Mesenteric fat pad (tissue), 1 donor: Measurements from ENCODE around the gene CLCNKA. TPM values are rescaled to one million over a fixed set of nuclear protein-coding genes. Genes with fewer than 3 reads are reported as not detected.

Source experiments
- DNase-seq: peaks from one replicate; pipeline ENCODE4 v3.0.0-alpha.2; 2020; ENCODE audit warnings: low spot score
- total RNA-seq: library from RNA; stranded (reverse); fragmentation: NEBNext Ultra II Directional; extraction: Animal tissue kit (Norgen Biotek cat#: 25700); gene quantifications from one replicate; pipeline ENCODE4 v1.2.1, GENCODE V29; 2021
- donor health status: DM: yes; HTN: yes; CAD: no.

CLCNKA gene
- total RNA-seq, 1 donor from 2014 or later = 0.39 TPM

GRCh38 chr1:16076031-16076864 lies 54.4 kb downstream of the CLCNKA start:
- DNase-seq = no peak

- DNase-seq = no peak
Measured at GRCh38 chr1:16076865-16077238, 55.0 kb downstream of the CLCNKA start.

- no peak for DNase-seq
Measured at GRCh38 chr1:16077406-16078245, 55.8 kb downstream of the CLCNKA start.

GRCh38 chr1:16078925-16079656 lies 57.3 kb downstream of the CLCNKA start:
- no peak for DNase-seq

GRCh38 chr1:16080422-16081150 lies 58.8 kb downstream of the CLCNKA start:
- DNase-seq = no peak

GRCh38 chr1:16081636-16082035 lies 59.8 kb downstream of the CLCNKA start:
- DNase-seq = no peak

GRCh38 chr1:16082283-16083038 lies 60.6 kb downstream of the CLCNKA start:
- DNase-seq = no peak

- DNase-seq = no peak
Measured at GRCh38 chr1:16083486-16083885, 61.6 kb downstream of the CLCNKA start.

Other genes with a start within 250 kb of the CLCNKA start
- 1.3 TPM for gene UQCRHL, start 214.4 kb upstream of the CLCNKA start, total RNA-seq
- gene SPEN, start 174.3 kb upstream of the CLCNKA start, total RNA-seq = 92.0 TPM
- gene ZBTB17, start 45.9 kb upstream of the CLCNKA start, total RNA-seq = 29.9 TPM
- gene SRARP, start 17.8 kb upstream of the CLCNKA start, total RNA-seq = not detected
- 342 TPM for gene HSPB7, start 4.0 kb upstream of the CLCNKA start, total RNA-seq
- gene CLCNKB, start 21.7 kb downstream of the CLCNKA start, total RNA-seq = 0.35 TPM
- gene FAM131C, start 51.6 kb downstream of the CLCNKA start, total RNA-seq = not detected
- 17.6 TPM for gene EPHA2, start 134.0 kb downstream of the CLCNKA start, total RNA-seq
- 6.7 TPM for gene ARHGEF19, start 190.6 kb downstream of the CLCNKA start, total RNA-seq
- gene CPLANE2, start 215.1 kb downstream of the CLCNKA start, total RNA-seq = 1.9 TPM